Measurements from ENCODE around the gene PDK1. TPM values are rescaled to one million over a fixed set of nuclear protein-coding genes. Genes with fewer than 3 reads are reported as not detected.
A peak's percentile ranks its signal among the peaks of the same experiment; 100 is the strongest.

PDK1 gene
- total RNA-seq, 1 experiment from 2014 or later = 74.7 TPM

DNA sequence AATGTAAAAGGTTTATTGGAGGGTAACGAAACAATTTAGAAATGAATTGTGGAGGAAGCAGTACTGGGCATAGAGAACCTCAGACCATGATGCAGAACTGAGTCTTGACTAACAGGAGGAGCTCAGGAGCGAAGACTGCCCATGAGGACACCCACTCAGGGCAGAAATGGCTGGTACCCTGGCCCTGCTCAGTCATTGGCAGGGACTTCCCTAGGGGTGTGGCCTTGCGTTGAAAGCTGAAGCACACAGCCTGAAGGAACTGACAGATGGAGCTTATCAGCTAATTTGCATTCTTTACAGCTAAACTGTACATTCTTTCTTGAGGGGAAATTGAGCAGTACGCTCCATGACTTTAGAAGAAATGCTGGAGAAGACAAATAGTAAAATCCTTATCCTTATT is 57.1 kb downstream of the PDK1 start:
- Histone ChIP-seq H2BK5ac (ENCODE audit: insufficient read length, low read length) (no peak overlapping the region), H2BK20ac (ENCODE audit: low read depth, low read length, poor library complexity, severe bottlenecking) (no peak overlapping the region), H3K27ac (ENCODE audit: insufficient read length, low read depth, low read length) (no peak overlapping the region), H4K20me1 (ENCODE audit: control insufficient read depth, insufficient read depth, insufficient read length) (no peaks in the 10 kb centered on the region), H3K4me2 (ENCODE audit: insufficient read depth, insufficient read length, low read length) (no peak overlapping the region), H3K4ac (ENCODE audit: low read depth, low read length) (no peak overlapping the region), H2AFZ (ENCODE audit: low read length) (no peak overlapping the region), H3K23ac (ENCODE audit: insufficient read length, low read depth, low read length) (no peak overlapping the region), H3K23me2 (ENCODE audit: insufficient read length, low read depth, low read length, poor library complexity, severe bottlenecking) (no peaks in the 10 kb centered on the region), H3T11ph (ENCODE audit: low read length) (no peak overlapping the region), H3K18ac (ENCODE audit: insufficient read length, low read depth, low read length) (no peak overlapping the region), H4K5ac (ENCODE audit: insufficient read length, low read depth, low read length) (no peak overlapping the region), H4K8ac (replicated peaks; ENCODE audit: insufficient read length, low read depth, low read length) (no peak overlapping the region), H3K79me1 (ENCODE audit: insufficient read depth, low read depth, low read length, poor library complexity, severe bottlenecking) (no peaks in the 10 kb centered on the region), H2AK5ac (ENCODE audit: insufficient read length, low read length) (no peak overlapping the region), H3K9me3 (ENCODE audit: control insufficient read depth, low read depth, low read length) (no peaks in the 10 kb centered on the region), H3K79me2 (ENCODE audit: insufficient read depth, low read length) (no peaks in the 10 kb centered on the region), H3K56ac (ENCODE audit: insufficient read length, low read depth, low read length) (no peak overlapping the region), H2BK12ac (ENCODE audit: insufficient read length, low read depth, low read length) (no peak overlapping the region), H2BK15ac (ENCODE audit: low read depth, low read length) (no peak overlapping the region), H3K27me3 (ENCODE audit: insufficient read depth, low read length) (no peaks in the 10 kb centered on the region), H3K9ac (ENCODE audit: extremely low read depth, insufficient read length, low read length) (no peak overlapping the region), H3K14ac (ENCODE audit: insufficient read depth, low read length) (no peak overlapping the region), H3K4me1 (ENCODE audit: insufficient read depth, low read length) (no peaks in the 10 kb centered on the region), H4K91ac (ENCODE audit: insufficient read length, low read depth, low read length) (no peak overlapping the region), H2BK120ac (ENCODE audit: low read depth, low read length, poor library complexity, severe bottlenecking) (no peak overlapping the region)
- Mint-ChIP-seq H3K27ac (peak overlapping the region in 1 of 3 experiments; percentile 77; a peak in 2 of 7 replicates), H3K4me1 (peaks cover 0 to 4% of the 10 kb centered on the region in 2 experiments; a peak in 1 of 4 replicates), H3K9me3 (no peaks in the 10 kb centered on the region), H3K27me3 (ENCODE audit: low read depth) (no peaks in the 10 kb centered on the region), H3K36me3 (ENCODE audit: insufficient read depth in 1 of 3, low read depth in 3 of 3) (peaks cover 7 to 34% (median 11%) of the 10 kb centered on the region in 3 experiments; a peak in 6 of 7 replicates), H3K4me3 (no peak overlapping the region)
- TF ChIP-seq, protein P1, sequence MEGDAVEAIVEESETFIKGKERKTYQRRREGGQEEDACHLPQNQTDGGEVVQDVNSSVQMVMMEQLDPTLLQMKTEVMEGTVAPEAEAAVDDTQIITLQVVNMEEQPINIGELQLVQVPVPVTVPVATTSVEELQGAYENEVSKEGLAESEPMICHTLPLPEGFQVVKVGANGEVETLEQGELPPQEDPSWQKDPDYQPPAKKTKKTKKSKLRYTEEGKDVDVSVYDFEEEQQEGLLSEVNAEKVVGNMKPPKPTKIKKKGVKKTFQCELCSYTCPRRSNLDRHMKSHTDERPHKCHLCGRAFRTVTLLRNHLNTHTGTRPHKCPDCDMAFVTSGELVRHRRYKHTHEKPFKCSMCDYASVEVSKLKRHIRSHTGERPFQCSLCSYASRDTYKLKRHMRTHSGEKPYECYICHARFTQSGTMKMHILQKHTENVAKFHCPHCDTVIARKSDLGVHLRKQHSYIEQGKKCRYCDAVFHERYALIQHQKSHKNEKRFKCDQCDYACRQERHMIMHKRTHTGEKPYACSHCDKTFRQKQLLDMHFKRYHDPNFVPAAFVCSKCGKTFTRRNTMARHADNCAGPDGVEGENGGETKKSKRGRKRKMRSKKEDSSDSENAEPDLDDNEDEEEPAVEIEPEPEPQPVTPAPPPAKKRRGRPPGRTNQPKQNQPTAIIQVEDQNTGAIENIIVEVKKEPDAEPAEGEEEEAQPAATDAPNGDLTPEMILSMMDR (conservative IDR thresholded peaks at IDR 0.05) = no peak
- WGBS (ENCODE audit: extremely low coverage, insufficient read length, low lambda C conversion rate) = no CpG with 5 or more reads among the region's 4 CpGs
- peak; percentile 52 for DNase-seq
